HCT116 (cell line): Measurements from ENCODE around the gene ZNFX1. TPM values are rescaled to one million over a fixed set of nuclear protein-coding genes. Genes with fewer than 3 reads are reported as not detected.

Source experiments
- ATAC-seq: fragments of 200-7000 bp; cut with Tn5 transposase; 2 replicates; pipeline ENCODE4 v1.9.1; 2020; ENCODE audit warnings: mild to moderate bottlenecking, moderate library complexity
- BruUV-seq: library from RNA; stranded (reverse); fragments of 400-500 nt; replicated peaks from 2 replicates; lab custom pipeline; 2021; lab: Mats Ljungman, UMichigan
- CTCF ChIA-PET: fragments of 300-600 bp; sonication (Branson Sonifier 250); formaldehyde crosslinking; loops from one replicate; lab custom pipeline; 2021; ENCODE audit warnings: antibody characterized with exemption; lab: Charles Lee
- POLR2A ChIA-PET: fragments of 300-600, 350-600 bp; sonication (Branson Sonifier 250); formaldehyde crosslinking; loops from one replicate; lab custom pipeline; 2021; ENCODE audit warnings: antibody characterized with exemption; lab: Charles Lee
- RAD21 ChIA-PET, 2 experiments: fragments of 300-600 bp; sonication (Branson Sonifier 250); formaldehyde crosslinking; loops; one replicate each; lab custom pipeline; 2023; ENCODE audit warnings: low total read pairs in 2 of 2; ENCODE audit not compliant: uncharacterized antibody in 2 of 2, unreplicated experiment in 2 of 2, low non-redundant PET in 1 of 2; lab: Charles Lee
- DNase-seq: peaks from one replicate; pipeline ENCODE4 v3.0.0-alpha.2; 2010; ENCODE audit warnings: low read depth, low spot score
- H2AFZ ChIP-seq: fragments of 200-600 bp; shearing (Covaris generic), sonication (generic); 2 replicates; pipeline ENCODE4 v1.6.1; 2017; ENCODE audit warnings: low read depth, mixed run types, mixed read lengths, antibody characterized with exemption, low read length; ENCODE audit not compliant: poor library complexity, severe bottlenecking
- H3K27ac ChIP-seq: 2 replicates; pipeline ENCODE4 v1.5.1; 2012; ENCODE audit warnings: low read depth, low read length
- H3K27me3 ChIP-seq: fragments of 200-600 bp; sonication (generic); 2 replicates; pipeline ENCODE4 v1.6.1; 2016; ENCODE audit warnings: mixed run types, low read length, mixed read lengths; ENCODE audit not compliant: insufficient read depth
- H3K36me3 ChIP-seq, 2 experiments: fragments of 200-500 bp in 1 of 2; fragments of 200-600 bp in 1 of 2; sonication (Bioruptor generic) in 1 of 2; sonication (generic) in 1 of 2; 2 replicates each; pipeline versions ENCODE4 v1.5.1 to v1.6.1; 2014 to 2016; ENCODE audit warnings: low read length in 2 of 2, inconsistent platforms in 1 of 2, mixed read lengths in 1 of 2, mixed run types in 1 of 2; ENCODE audit not compliant: insufficient read depth in 2 of 2, control insufficient read depth in 1 of 2
- H3K4me1 ChIP-seq, 2 experiments: fragments of 200-600 bp in 1 of 2; sonication (generic) in 1 of 2; 2 replicates each; pipeline versions ENCODE4 v1.5.1 to v1.6.1; 2012 to 2017; ENCODE audit warnings: low read length in 2 of 2, inconsistent platforms in 1 of 2, mild to moderate bottlenecking in 1 of 2, mixed read lengths in 1 of 2, mixed run types in 1 of 2, moderate library complexity in 1 of 2; ENCODE audit not compliant: insufficient read depth in 2 of 2, control insufficient read depth in 1 of 2
- H3K4me2 ChIP-seq: fragments of 200-600 bp; sonication (generic); 2 replicates; pipeline ENCODE4 v1.6.1; 2017; ENCODE audit warnings: mixed run types, low read length, mixed read lengths
- H3K4me3 ChIP-seq, 2 experiments: fragments of 200-600 bp in 1 of 2; sonication (generic) in 1 of 2; replicated peaks in 1 of 2; 2 replicates each; pipeline ENCODE4 v1.5.1; 2011 to 2016; ENCODE audit warnings: low read length in 2 of 2, control low read depth in 1 of 2, low read depth in 1 of 2, mild to moderate bottlenecking in 1 of 2, mixed read lengths in 1 of 2, mixed run types in 1 of 2
- H3K79me2 ChIP-seq: fragments of 200-600 bp; sonication (generic); 2 replicates; pipeline ENCODE4 v1.6.1; 2017; ENCODE audit warnings: mild to moderate bottlenecking, mixed run types, low read length, moderate library complexity, mixed read lengths; ENCODE audit not compliant: insufficient read depth
- H3K9ac ChIP-seq: fragments of 200-600 bp; sonication (generic); 2 replicates; pipeline ENCODE4 v1.6.1; 2016; ENCODE audit warnings: low read length, mixed read lengths
- H3K9me2 ChIP-seq: fragments of 200-600 bp; sonication (generic), shearing (Covaris generic); 2 replicates; pipeline ENCODE4 v1.6.1; 2017; ENCODE audit warnings: mixed run types, mild to moderate bottlenecking, moderate library complexity; ENCODE audit not compliant: insufficient read depth
- H3K9me3 ChIP-seq, 2 experiments: fragments of 200-500 bp in 1 of 2; fragments of 200-600 bp in 1 of 2; sonication (Bioruptor generic) in 1 of 2; sonication (generic) in 1 of 2; 2 replicates each; pipeline ENCODE4 v1.6.1; 2014 to 2017; ENCODE audit warnings: low read length in 2 of 2, mixed read lengths in 2 of 2, inconsistent platforms in 1 of 2, low read depth in 1 of 2, mild to moderate bottlenecking in 1 of 2, mixed run types in 1 of 2, moderate library complexity in 1 of 2; ENCODE audit not compliant: control insufficient read depth in 1 of 2, insufficient read depth in 1 of 2
- H4K20me1 ChIP-seq: fragments of 200-600 bp; sonication (generic), shearing (Covaris generic); 2 replicates; pipeline ENCODE4 v1.6.1; 2017; ENCODE audit warnings: mixed run types, mild to moderate bottlenecking, moderate library complexity; ENCODE audit not compliant: insufficient read depth
- ATF3 ChIP-seq: IDR thresholded peaks from 2 replicates; pipeline ENCODE4 v1.6.1; 2012
- CBX3 ChIP-seq: IDR thresholded peaks from 2 replicates; pipeline ENCODE4 v1.6.1; 2012; ENCODE audit warnings: low read depth
- CEBPB ChIP-seq: IDR thresholded peaks from 2 replicates; pipeline ENCODE4 v1.6.1; 2012; ENCODE audit warnings: low read depth
- EGR1 ChIP-seq: IDR thresholded peaks from 2 replicates; pipeline ENCODE4 v1.6.1; 2012; ENCODE audit warnings: low read depth
- EZH2phosphoT487 ChIP-seq: fragments of 200-600 bp; IDR thresholded peaks from 2 replicates; pipeline ENCODE4 v1.6.1; 2018; ENCODE audit warnings: antibody characterized with exemption, borderline replicate concordance
- FOSL1 ChIP-seq: IDR thresholded peaks from 2 replicates; pipeline ENCODE4 v1.6.1; 2012; ENCODE audit warnings: low read depth
- JUND ChIP-seq: IDR thresholded peaks from 2 replicates; pipeline ENCODE4 v1.6.1; 2012
- POLR2AphosphoS5 ChIP-seq: IDR thresholded peaks from 2 replicates; pipeline ENCODE4 v1.6.1; 2011; ENCODE audit warnings: mild to moderate bottlenecking, low read depth, low read length, moderate library complexity
- REST ChIP-seq: IDR thresholded peaks from 2 replicates; pipeline ENCODE4 v1.6.1; 2012; ENCODE audit warnings: low read depth
- SIN3A ChIP-seq: IDR thresholded peaks from 2 replicates; pipeline ENCODE4 v1.6.1; 2012; ENCODE audit warnings: low read depth
- SP1 ChIP-seq: IDR thresholded peaks from 2 replicates; pipeline ENCODE4 v1.6.1; 2012; ENCODE audit warnings: low read depth
- SRF ChIP-seq: IDR thresholded peaks from 2 replicates; pipeline ENCODE4 v1.6.1; 2012; ENCODE audit warnings: low read depth
- ZBTB33 ChIP-seq: IDR thresholded peaks from 2 replicates; pipeline ENCODE4 v1.6.1; 2011; ENCODE audit warnings: mild to moderate bottlenecking, low read length, moderate library complexity; ENCODE audit not compliant: insufficient replicate concordance; ENCODE audit errors: extremely low read depth
- ZFX ChIP-seq: fragments of 450-650 bp; IDR thresholded peaks from 2 replicates; pipeline ENCODE4 v1.6.1; 2017
- ZNF274 ChIP-seq: fragments of 200-500 bp; sonication (Bioruptor generic); IDR thresholded peaks from 2 replicates; pipeline ENCODE4 v1.6.1; 2014; ENCODE audit warnings: mild to moderate bottlenecking, low read depth, low read length, inconsistent platforms
- intact Hi-C: fragments of 100-400 bp; cut with micrococcal nuclease; formaldehyde crosslinking; loops from 2 replicates; pipeline ENCODE4 v1.10.0; 2022
- total RNA-seq: library from RNA; stranded (reverse); gene quantifications from one replicate; pipeline ENCODE4 v1.2.1, GENCODE V29; 2021; ENCODE audit not compliant: unreplicated experiment

The ZNFX1 gene
- total RNA-seq, 1 experiment from 2014 or later = 24.1 TPM

- H3K9me2 ChIP-seq = no peaks in the 10 kb centered on the region
- no peak for TF ChIP-seq SRF
- TF ChIP-seq CBX3 = no peak
- no peak for TF ChIP-seq EZH2phosphoT487
- TF ChIP-seq ATF3 = no peak
- TF ChIP-seq EGR1 = no peak
- TF ChIP-seq ZFX = no peak
- TF ChIP-seq CEBPB = no peak
- no peak for TF ChIP-seq POLR2AphosphoS5
- TF ChIP-seq ZBTB33 = no peak
- TF ChIP-seq JUND = no peak
- no peak for TF ChIP-seq SP1
- no peak for TF ChIP-seq ZNF274
- no peak for TF ChIP-seq REST
- TF ChIP-seq FOSL1 = no peak
- TF ChIP-seq SIN3A = no peak
- TF ChIP-seq, all 23 proteins: peak for 0
- Histone ChIP-seq H3K79me2 (no peaks in the 10 kb centered on the region), H3K4me1 (no peaks in the 10 kb centered on the region), H3K27me3 (peaks cover 7% of the 10 kb centered on the region; the same call in 1 of the 2 replicates), H3K27ac (no peak overlapping the region), H3K4me3 (no peak overlapping the region), H3K9me3 (no peaks in the 10 kb centered on the region), H3K9ac (no peak overlapping the region), H2AFZ (no peak overlapping the region), H4K20me1 (no peaks in the 10 kb centered on the region), H3K4me2 (no peak overlapping the region), H3K36me3 (no peaks in the 10 kb centered on the region)
- RAD21 ChIA-PET = no interaction called here
- intact Hi-C loops = no loop called here
- POLR2A ChIA-PET = no interaction called here
- CTCF ChIA-PET = no interaction called here
- no TSS peak for BruUV-seq
- ATAC-seq (no peak), DNase-seq (no peak)
Measured at GRCh38 chr20:49316704-49317103, 38.8 kb upstream of the ZNFX1 start.
